ENCODE data around the gene ZFYVE26. TPM values are rescaled to one million over a fixed set of nuclear protein-coding genes. Genes with fewer than 3 reads are reported as not detected.

ZFYVE26 gene
- total RNA-seq, 2 donors from 2014 or later: 11.7 to 31.0 TPM

- TF ChIP-seq CTCF (IDR thresholded peaks at IDR 0.05) (no peak), POLR2A (IDR thresholded peaks at IDR 0.05) (no peak)
- no peaks in the 10 kb centered on the region for H3K27me3 ChIP-seq
- no peak overlapping the region for H3K4me3 ChIP-seq
- no peak overlapping the region for H3K27ac ChIP-seq
- no peaks in the 10 kb centered on the region for H3K4me1 ChIP-seq
- H3K9me3 ChIP-seq: no peaks in the 10 kb centered on the region
- peaks cover 11 to 47% of the 10 kb centered on the region in 2 donors for H3K36me3 ChIP-seq (replicated peaks in 1 of 2; ENCODE audit: insufficient read depth in 1 of 2, low read depth in 2 of 2)
- 75 to 79% methylated on average over 3 of the region's 3 CpGs for WGBS, 2 donors
- intact Hi-C loops (cut with DNase I): no loop called here
- no peak for ATAC-seq
- no peak for DNase-seq
These were observed 10.1 kb downstream of the ZFYVE26 start for GRCh38 chr14:67806246-67806645.

GRCh38 chr14:67800743-67801142, 15.6 kb downstream of the ZFYVE26 start:
- no peaks in the 10 kb centered on the region for H3K27me3 ChIP-seq
- no peak overlapping the region for H3K4me3 ChIP-seq
- ATAC-seq (no peak), DNase-seq (no peak)
- TF ChIP-seq POLR2A (IDR thresholded peaks at IDR 0.05): no peak
- no peak for TF ChIP-seq CTCF (IDR thresholded peaks at IDR 0.05)
- H3K4me1 ChIP-seq: no peaks in the 10 kb centered on the region
- no peak overlapping the region for H3K27ac ChIP-seq
- intact Hi-C loops (cut with DNase I): no loop called here
- 95% methylated on average over 4 of the region's 4 CpGs for WGBS, 2 donors
- H3K9me3 ChIP-seq: no peaks in the 10 kb centered on the region
- peaks cover 6 to 53% of the 10 kb centered on the region in 2 donors for H3K36me3 ChIP-seq (replicated peaks in 1 of 2; ENCODE audit: insufficient read depth in 1 of 2, low read depth in 2 of 2)

GRCh38 chr14:67798731-67799130, 17.7 kb downstream of the ZFYVE26 start:
- Histone ChIP-seq H3K4me1 (no peaks in the 10 kb centered on the region), H3K36me3 (replicated peaks in 1 of 2; ENCODE audit: insufficient read depth in 1 of 2, low read depth in 2 of 2) (peaks cover 0 to 47% of the 10 kb centered on the region in 2 donors), H3K27ac (no peak overlapping the region), H3K27me3 (no peaks in the 10 kb centered on the region), H3K9me3 (no peaks in the 10 kb centered on the region), H3K4me3 (no peak overlapping the region)
- ATAC-seq (no peak), DNase-seq (no peak)
- TF ChIP-seq POLR2A (IDR thresholded peaks at IDR 0.05): no peak
- TF ChIP-seq CTCF (IDR thresholded peaks at IDR 0.05): no peak
- intact Hi-C loops (cut with DNase I): no loop called here
- WGBS, 2 donors: 86 to 89% methylated on average over 20 of the region's 20 CpGs

GRCh38 chr14:67787673-67788072, 28.7 kb downstream of the ZFYVE26 start:
- Histone ChIP-seq H3K36me3 (replicated peaks in 1 of 2; ENCODE audit: insufficient read depth in 1 of 2, low read depth in 2 of 2) (peaks cover 7 to 58% of the 10 kb centered on the region in 2 donors), H3K9me3 (no peaks in the 10 kb centered on the region), H3K27ac (no peak overlapping the region), H3K4me1 (no peaks in the 10 kb centered on the region), H3K27me3 (no peaks in the 10 kb centered on the region), H3K4me3 (no peak overlapping the region)
- ATAC-seq (no peak), DNase-seq (no peak)
- no peak for TF ChIP-seq POLR2A (IDR thresholded peaks at IDR 0.05)
- no peak for TF ChIP-seq CTCF (IDR thresholded peaks at IDR 0.05)
- intact Hi-C loops (cut with DNase I): no loop called here
- 86 to 94% methylated on average over 1 of the region's 1 CpG for WGBS, 2 donors

- Histone ChIP-seq H3K4me1 (no peaks in the 10 kb centered on the region), H3K27ac (no peak overlapping the region), H3K9me3 (no peaks in the 10 kb centered on the region), H3K4me3 (no peak overlapping the region), H3K36me3 (replicated peaks in 1 of 2; ENCODE audit: insufficient read depth in 1 of 2, low read depth in 2 of 2) (peaks cover 7 to 64% of the 10 kb centered on the region in 2 donors), H3K27me3 (no peaks in the 10 kb centered on the region)
- TF ChIP-seq CTCF (IDR thresholded peaks at IDR 0.05) (no peak), POLR2A (IDR thresholded peaks at IDR 0.05) (no peak)
- intact Hi-C loops (cut with DNase I): no loop called here
- WGBS, 2 donors: 91 to 92% methylated on average over 4 of the region's 4 CpGs
- DNase-seq (no peak), ATAC-seq (no peak)
These were observed 30.9 kb downstream of the ZFYVE26 start for GRCh38 chr14:67785270-67786109.

All from body of pancreas (tissue), 4 donors.